Neutrophil (primary cell): Measurements from ENCODE around the gene GPRC5D.

Experiments used
- H3K27ac ChIP-seq: fragments of 200-600 bp; sonication (generic); 2 replicates; pipeline ENCODE4 v1.5.1; 2016; ENCODE audit warnings: mild to moderate bottlenecking, moderate library complexity
- H3K27me3 ChIP-seq: fragments of 200-600 bp; sonication (generic); 2 replicates; pipeline ENCODE4 v1.6.0; 2016; ENCODE audit warnings: mild to moderate bottlenecking
- H3K36me3 ChIP-seq: fragments of 200-600 bp; sonication (generic); 2 replicates; pipeline ENCODE4 v1.5.1; 2017
- H3K4me1 ChIP-seq, 2 experiments: fragments of 200-600 bp in 1 of 2; sonication (generic) in 1 of 2; 1 replicate in 1 of 2; 2 replicates in 1 of 2; pipeline versions ENCODE4 v1.5.1 to v1.6.1; 2013 to 2016; ENCODE audit warnings: low read depth in 1 of 2, low read length in 1 of 2, mild to moderate bottlenecking in 1 of 2, moderate library complexity in 1 of 2; ENCODE audit not compliant: control insufficient read depth in 1 of 2, insufficient read depth in 1 of 2
- H3K4me3 ChIP-seq, 2 experiments: fragments of 200-600 bp in 1 of 2; sonication (generic) in 1 of 2; 1 replicate in 1 of 2; 2 replicates in 1 of 2; pipeline ENCODE4 v1.5.1; 2013 to 2016; ENCODE audit warnings: low read depth in 1 of 2, low read length in 1 of 2, mild to moderate bottlenecking in 1 of 2, moderate library complexity in 1 of 2
- H3K9me3 ChIP-seq: fragments of 200-600 bp; sonication (generic); 2 replicates; pipeline ENCODE4 v1.5.1; 2016
- TF ChIP-seq, protein P1 (sequence below): fragments of 200-600 bp; sonication (generic); IDR thresholded peaks from 2 replicates; pipeline ENCODE4 v1.5.1; 2016; ENCODE audit warnings: antibody characterized with exemption

The GPRC5D gene

DNA sequence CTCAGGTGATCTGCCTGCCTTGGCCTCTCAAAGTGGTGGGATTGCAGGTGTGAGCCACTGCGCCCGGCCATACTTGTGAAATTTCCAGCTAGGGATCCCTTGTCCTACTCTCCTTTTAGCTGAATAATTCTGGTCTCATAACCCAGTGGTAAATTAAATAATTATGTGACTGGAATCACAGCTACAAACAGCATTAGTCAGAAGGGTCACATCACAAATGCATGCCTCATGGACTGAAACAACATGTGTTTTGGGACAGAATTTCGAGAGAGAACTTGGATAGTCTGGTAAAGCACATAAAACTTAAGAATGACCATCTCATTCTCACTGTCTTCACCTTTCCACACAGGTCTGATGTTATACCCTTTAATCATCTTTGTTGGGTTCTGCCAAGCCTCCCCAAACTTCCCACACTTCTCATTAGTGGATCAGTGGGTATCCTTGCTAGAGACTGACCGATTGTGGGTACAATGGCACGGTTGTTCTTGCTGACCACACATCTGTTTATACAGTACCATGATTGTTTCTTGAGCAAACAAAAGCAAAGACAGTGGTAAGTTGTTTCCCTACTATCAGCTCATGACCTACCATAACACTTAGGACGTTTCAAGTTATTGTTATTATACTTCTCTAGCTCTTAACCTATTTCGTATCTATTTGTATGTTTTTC, 5.1 kb downstream of the GPRC5D start:
- Histone ChIP-seq H3K27ac (no peak overlapping the region), H3K27me3 (no peaks in the 10 kb centered on the region), H3K4me3 (no peak overlapping the region), H3K9me3 (no peaks in the 10 kb centered on the region), H3K36me3 (no peaks in the 10 kb centered on the region), H3K4me1 (no peaks in the 10 kb centered on the region)
- TF ChIP-seq, protein P1, sequence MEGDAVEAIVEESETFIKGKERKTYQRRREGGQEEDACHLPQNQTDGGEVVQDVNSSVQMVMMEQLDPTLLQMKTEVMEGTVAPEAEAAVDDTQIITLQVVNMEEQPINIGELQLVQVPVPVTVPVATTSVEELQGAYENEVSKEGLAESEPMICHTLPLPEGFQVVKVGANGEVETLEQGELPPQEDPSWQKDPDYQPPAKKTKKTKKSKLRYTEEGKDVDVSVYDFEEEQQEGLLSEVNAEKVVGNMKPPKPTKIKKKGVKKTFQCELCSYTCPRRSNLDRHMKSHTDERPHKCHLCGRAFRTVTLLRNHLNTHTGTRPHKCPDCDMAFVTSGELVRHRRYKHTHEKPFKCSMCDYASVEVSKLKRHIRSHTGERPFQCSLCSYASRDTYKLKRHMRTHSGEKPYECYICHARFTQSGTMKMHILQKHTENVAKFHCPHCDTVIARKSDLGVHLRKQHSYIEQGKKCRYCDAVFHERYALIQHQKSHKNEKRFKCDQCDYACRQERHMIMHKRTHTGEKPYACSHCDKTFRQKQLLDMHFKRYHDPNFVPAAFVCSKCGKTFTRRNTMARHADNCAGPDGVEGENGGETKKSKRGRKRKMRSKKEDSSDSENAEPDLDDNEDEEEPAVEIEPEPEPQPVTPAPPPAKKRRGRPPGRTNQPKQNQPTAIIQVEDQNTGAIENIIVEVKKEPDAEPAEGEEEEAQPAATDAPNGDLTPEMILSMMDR: no peak

DNA sequence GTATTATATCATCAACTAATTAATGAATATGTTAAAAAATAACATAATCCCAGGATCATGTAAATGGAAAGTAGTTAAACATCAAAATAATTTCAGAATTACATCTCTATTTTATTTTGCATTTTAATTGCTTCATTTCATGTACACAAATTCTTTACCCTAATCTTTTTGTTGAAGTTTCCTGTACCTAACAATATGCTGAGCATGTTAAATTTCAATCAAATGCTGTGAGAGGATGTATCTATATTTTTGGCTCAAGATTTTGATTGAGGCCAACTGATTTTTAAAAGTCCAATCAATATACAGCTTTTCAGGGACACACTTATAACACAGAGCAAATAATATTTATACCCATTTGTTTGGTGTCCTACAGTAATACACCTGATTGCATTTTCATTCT, 6.4 kb downstream of the GPRC5D start:
- H3K4me1 ChIP-seq: no peaks in the 10 kb centered on the region
- H3K36me3 ChIP-seq: no peaks in the 10 kb centered on the region
- TF ChIP-seq, protein P1: no peak
- no peak overlapping the region for H3K4me3 ChIP-seq
- H3K9me3 ChIP-seq: no peaks in the 10 kb centered on the region
- H3K27me3 ChIP-seq: no peaks in the 10 kb centered on the region
- no peak overlapping the region for H3K27ac ChIP-seq

DNA sequence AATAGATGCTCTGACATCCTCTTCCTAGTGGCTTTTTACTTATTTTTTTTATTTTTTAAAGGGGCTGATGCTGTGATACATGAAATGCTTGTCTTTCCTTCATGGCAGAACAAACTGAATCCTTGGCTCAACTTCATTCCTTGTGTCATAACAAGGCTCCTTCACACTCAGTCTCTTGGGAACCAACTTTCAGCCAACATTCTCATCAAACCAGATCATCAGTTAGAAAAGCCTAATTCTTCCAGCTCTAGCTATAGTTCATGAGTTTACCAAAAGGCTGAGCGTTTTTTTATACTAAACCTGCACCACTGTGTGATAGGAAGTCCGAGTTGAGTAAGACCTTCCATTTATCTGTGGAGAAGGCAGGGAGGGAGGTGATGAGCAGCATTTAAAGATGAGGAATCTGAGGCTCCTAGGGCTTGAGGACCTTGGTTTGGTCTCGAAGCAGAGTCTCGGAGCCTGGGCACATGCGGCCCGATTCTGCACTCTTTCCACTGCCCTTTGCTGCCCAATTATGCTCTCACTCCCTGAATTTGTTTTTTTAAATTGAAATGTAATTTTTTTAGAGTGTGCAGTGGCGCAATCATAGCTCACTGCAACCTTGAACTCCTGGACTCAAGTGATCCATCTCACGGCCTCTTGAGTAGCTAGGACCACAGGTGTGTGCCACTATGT, 8.2 kb downstream of the GPRC5D start:
- Histone ChIP-seq H3K36me3 (no peaks in the 10 kb centered on the region), H3K4me1 (no peaks in the 10 kb centered on the region), H3K4me3 (no peak overlapping the region), H3K27ac (no peak overlapping the region), H3K9me3 (no peaks in the 10 kb centered on the region), H3K27me3 (no peaks in the 10 kb centered on the region)
- TF ChIP-seq, protein P1: no peak

DNA sequence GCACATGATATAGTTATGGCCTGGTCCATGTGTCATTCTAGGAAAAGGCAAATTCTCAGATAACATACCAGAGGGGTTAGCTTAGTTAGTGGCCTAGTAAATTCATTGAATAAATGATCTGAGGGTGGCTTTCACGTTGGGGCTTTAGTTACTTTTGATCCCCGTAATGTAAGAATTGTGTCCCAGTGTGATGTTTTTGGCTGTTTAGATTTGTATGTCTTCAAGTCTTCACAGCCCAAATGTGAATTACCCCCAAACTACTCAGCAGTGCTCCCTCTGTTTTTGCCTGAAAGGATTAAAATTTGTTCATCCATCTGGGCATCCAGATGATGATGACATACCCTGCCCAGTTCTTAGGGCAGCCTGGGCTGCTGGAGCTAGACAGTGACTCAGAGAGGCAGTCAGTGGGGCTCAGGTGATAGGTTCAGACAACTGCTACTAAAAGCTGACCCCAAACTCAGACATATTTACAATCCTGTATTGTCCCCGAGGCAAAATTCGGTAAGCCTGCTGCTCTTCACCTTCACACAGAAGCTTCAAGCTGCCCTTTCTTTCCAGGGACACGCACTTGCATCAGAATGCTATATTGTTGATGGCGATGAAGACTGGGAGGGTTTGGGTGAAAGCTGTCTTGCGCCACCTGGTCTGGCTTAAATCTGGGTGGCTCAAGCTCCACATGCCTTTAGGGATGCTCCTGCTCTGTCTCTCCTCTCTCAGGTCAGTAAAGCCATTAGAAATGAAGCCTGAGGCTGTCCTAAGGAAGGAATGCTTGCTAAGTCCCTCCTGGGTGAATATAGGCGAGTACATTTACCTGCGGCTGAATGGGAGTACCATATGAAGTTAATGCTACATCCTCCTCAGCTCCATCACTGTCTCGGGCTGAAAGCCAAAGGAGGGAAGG, 10.3 kb downstream of the GPRC5D start:
- H3K27ac ChIP-seq: no peak overlapping the region
- TF ChIP-seq, protein P1: no peak
- no peaks in the 10 kb centered on the region for H3K9me3 ChIP-seq
- H3K4me3 ChIP-seq: no peak overlapping the region
- H3K36me3 ChIP-seq: no peaks in the 10 kb centered on the region
- no peaks in the 10 kb centered on the region for H3K4me1 ChIP-seq
- H3K27me3 ChIP-seq: no peaks in the 10 kb centered on the region

DNA sequence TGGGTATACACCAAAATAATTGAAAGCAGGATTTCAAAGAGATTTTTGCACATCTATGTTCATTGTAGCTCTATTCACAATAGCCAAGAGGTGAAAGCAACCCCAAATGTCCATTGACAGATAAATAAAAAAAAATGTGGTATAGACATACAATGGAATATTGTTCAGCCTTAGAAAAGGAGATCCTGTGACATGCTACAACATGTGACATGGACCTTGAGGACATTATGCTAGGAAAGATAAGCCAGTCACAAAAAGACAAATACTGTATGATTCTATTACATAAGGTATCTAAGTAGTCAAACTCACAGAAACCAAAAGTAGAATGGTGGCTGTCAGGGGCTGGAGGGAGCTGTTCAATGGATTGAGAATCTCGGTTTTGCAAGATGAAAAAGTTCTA, 12.1 kb downstream of the GPRC5D start:
- Histone ChIP-seq H3K27ac (no peak overlapping the region), H3K9me3 (no peaks in the 10 kb centered on the region), H3K4me3 (no peak overlapping the region), H3K36me3 (no peaks in the 10 kb centered on the region), H3K27me3 (no peaks in the 10 kb centered on the region), H3K4me1 (no peaks in the 10 kb centered on the region)
- TF ChIP-seq, protein P1: no peak
